Panc1 (cell line): ENCODE measurements around the gene POLA1. TPM values are rescaled to one million over a fixed set of nuclear protein-coding genes. Genes with fewer than 3 reads are reported as not detected.

Source experiments
- ATAC-seq: fragments of 200-7000 bp; cut with Tn5 transposase; 2 replicates; pipeline ENCODE4 v1.9.1; 2020; ENCODE audit warnings: mild to moderate bottlenecking, moderate library complexity
- BruUV-seq: library from RNA; stranded (reverse); fragments of 400-500 nt; replicated peaks from 2 replicates; lab custom pipeline; 2021; lab: Mats Ljungman, UMichigan
- CTCF ChIA-PET: fragments of 300-600 bp; sonication (Branson Sonifier 250); formaldehyde crosslinking; loops from one replicate; lab custom pipeline; 2022; ENCODE audit warnings: antibody characterized with exemption; lab: Charles Lee
- POLR2A ChIA-PET: fragments of 300-600 bp; sonication (Branson Sonifier 250); formaldehyde crosslinking; loops from one replicate; lab custom pipeline; 2022; ENCODE audit warnings: antibody characterized with exemption; lab: Charles Lee
- DNase-seq: peaks from one replicate; pipeline ENCODE4 v3.0.0-alpha.2; 2010; ENCODE audit warnings: low read depth, low spot score
- H3K27ac ChIP-seq: 2 replicates; pipeline ENCODE4 v1.5.1; 2011; ENCODE audit warnings: mild to moderate bottlenecking, low read length, inconsistent platforms
- H3K27me3 ChIP-seq: fragments of 200-500 bp; sonication (Bioruptor generic); 2 replicates; pipeline ENCODE4 v1.6.0; 2014; ENCODE audit warnings: low read length, inconsistent platforms; ENCODE audit not compliant: control insufficient read depth, insufficient read depth
- H3K36me3 ChIP-seq: fragments of 200-500 bp; sonication (Bioruptor generic); 2 replicates; pipeline ENCODE4 v1.5.1; 2014; ENCODE audit warnings: inconsistent platforms, mild to moderate bottlenecking, low read length, moderate library complexity; ENCODE audit not compliant: control insufficient read depth, insufficient read depth
- H3K4me1 ChIP-seq: 2 replicates; pipeline ENCODE4 v1.5.1; 2011; ENCODE audit warnings: inconsistent platforms, mild to moderate bottlenecking, low read length, moderate library complexity; ENCODE audit not compliant: control insufficient read depth, insufficient read depth
- H3K4me3 ChIP-seq, 2 experiments: 2 replicates each; pipeline ENCODE4 v1.5.1; 2011 to 2012; ENCODE audit warnings: low read depth in 2 of 2, low read length in 2 of 2, mild to moderate bottlenecking in 2 of 2, inconsistent platforms in 1 of 2, moderate library complexity in 1 of 2
- H3K9me3 ChIP-seq: fragments of 200-500 bp; sonication (Bioruptor generic); 2 replicates; pipeline ENCODE4 v1.5.1; 2014; ENCODE audit warnings: low read depth, mild to moderate bottlenecking, inconsistent platforms, low read length, moderate library complexity; ENCODE audit not compliant: control insufficient read depth, insufficient read depth
- POLR2AphosphoS5 ChIP-seq: IDR thresholded peaks from 2 replicates; pipeline ENCODE4 v1.6.1; 2012; ENCODE audit warnings: mild to moderate bottlenecking, low read depth, low read length, moderate library complexity
- SIN3A ChIP-seq: IDR thresholded peaks from 2 replicates; pipeline ENCODE4 v1.6.1; 2012; ENCODE audit warnings: low read depth, mild to moderate bottlenecking, low read length, moderate library complexity, borderline replicate concordance; ENCODE audit not compliant: insufficient read depth
- TCF7L2 ChIP-seq: IDR thresholded peaks from 2 replicates; pipeline ENCODE4 v1.6.1; 2011; ENCODE audit warnings: mild to moderate bottlenecking, low read depth, low read length, inconsistent platforms
- in situ Hi-C: cut with HindIII; loops from 2 replicates; pipeline ENCODE4 v1.10.0; 2016; ENCODE audit warnings: low sequenced_read_pairs, low pct_unique_long_range_greater_than_20kb
- intact Hi-C: fragments of 100-400 bp; cut with micrococcal nuclease; formaldehyde crosslinking; loops from one replicate; pipeline ENCODE4 v1.10.0; 2022; ENCODE audit not compliant: unreplicated experiment
- total RNA-seq: library from RNA; stranded (reverse); gene quantifications from one replicate; pipeline ENCODE4 v1.2.1, GENCODE V29; 2021; ENCODE audit not compliant: unreplicated experiment
- TF ChIP-seq, protein P1 (sequence below): fragments of 450-650 bp; IDR thresholded peaks from 2 replicates; pipeline ENCODE4 v1.5.1; 2017; ENCODE audit warnings: mild to moderate bottlenecking
- TF ChIP-seq, protein P2 (sequence below), 2 experiments: IDR thresholded peaks; 2 replicates each; pipeline ENCODE4 v1.6.1; 2011 to 2012; ENCODE audit warnings: low read depth in 2 of 2, control low read depth in 1 of 2, low read length in 1 of 2, mild to moderate bottlenecking in 1 of 2, moderate library complexity in 1 of 2; ENCODE audit not compliant: insufficient read depth in 1 of 2

Gene POLA1
- total RNA-seq, 1 experiment from 2014 or later = 10.5 TPM

DNA sequence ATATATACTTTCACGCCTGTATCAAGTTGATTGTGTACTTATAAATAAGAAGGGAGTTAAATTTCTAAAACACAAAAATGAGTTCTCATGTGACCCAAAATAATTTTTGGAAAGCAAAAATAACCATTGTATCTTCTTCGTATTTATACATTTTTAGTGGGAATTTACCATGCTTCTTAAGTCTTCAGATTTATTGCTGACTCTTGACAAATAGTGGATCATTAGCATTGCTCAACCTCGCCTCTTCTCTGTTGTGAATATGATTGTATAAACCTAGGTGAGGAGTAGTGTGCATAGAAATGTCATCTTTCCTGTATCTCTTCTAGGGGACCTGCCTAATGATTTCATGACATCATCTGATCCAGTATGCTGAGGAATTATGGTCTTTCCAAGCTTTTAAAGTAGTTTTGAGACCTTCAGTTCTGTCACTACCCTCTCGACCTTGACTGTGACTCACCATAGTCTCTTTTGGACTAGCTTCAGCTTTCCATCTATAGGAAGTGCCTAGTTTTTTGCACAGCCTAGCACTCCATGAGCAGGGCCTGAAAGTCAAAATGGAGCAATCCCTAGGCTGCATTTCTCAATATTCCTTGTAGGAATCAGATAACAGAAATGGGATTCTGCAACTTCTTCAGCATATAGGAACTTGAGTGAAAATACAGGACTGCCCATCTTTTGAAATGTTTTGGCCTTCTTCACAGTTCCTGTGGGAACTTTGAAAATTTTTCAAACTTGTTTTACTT lies 164.5 kb downstream of the POLA1 start:
- CTCF ChIA-PET = no interaction called here
- no peak for TF ChIP-seq TCF7L2
- TF ChIP-seq SIN3A = no peak
- TF ChIP-seq, protein P1, sequence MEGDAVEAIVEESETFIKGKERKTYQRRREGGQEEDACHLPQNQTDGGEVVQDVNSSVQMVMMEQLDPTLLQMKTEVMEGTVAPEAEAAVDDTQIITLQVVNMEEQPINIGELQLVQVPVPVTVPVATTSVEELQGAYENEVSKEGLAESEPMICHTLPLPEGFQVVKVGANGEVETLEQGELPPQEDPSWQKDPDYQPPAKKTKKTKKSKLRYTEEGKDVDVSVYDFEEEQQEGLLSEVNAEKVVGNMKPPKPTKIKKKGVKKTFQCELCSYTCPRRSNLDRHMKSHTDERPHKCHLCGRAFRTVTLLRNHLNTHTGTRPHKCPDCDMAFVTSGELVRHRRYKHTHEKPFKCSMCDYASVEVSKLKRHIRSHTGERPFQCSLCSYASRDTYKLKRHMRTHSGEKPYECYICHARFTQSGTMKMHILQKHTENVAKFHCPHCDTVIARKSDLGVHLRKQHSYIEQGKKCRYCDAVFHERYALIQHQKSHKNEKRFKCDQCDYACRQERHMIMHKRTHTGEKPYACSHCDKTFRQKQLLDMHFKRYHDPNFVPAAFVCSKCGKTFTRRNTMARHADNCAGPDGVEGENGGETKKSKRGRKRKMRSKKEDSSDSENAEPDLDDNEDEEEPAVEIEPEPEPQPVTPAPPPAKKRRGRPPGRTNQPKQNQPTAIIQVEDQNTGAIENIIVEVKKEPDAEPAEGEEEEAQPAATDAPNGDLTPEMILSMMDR = no peak
- TF ChIP-seq, protein P2, sequence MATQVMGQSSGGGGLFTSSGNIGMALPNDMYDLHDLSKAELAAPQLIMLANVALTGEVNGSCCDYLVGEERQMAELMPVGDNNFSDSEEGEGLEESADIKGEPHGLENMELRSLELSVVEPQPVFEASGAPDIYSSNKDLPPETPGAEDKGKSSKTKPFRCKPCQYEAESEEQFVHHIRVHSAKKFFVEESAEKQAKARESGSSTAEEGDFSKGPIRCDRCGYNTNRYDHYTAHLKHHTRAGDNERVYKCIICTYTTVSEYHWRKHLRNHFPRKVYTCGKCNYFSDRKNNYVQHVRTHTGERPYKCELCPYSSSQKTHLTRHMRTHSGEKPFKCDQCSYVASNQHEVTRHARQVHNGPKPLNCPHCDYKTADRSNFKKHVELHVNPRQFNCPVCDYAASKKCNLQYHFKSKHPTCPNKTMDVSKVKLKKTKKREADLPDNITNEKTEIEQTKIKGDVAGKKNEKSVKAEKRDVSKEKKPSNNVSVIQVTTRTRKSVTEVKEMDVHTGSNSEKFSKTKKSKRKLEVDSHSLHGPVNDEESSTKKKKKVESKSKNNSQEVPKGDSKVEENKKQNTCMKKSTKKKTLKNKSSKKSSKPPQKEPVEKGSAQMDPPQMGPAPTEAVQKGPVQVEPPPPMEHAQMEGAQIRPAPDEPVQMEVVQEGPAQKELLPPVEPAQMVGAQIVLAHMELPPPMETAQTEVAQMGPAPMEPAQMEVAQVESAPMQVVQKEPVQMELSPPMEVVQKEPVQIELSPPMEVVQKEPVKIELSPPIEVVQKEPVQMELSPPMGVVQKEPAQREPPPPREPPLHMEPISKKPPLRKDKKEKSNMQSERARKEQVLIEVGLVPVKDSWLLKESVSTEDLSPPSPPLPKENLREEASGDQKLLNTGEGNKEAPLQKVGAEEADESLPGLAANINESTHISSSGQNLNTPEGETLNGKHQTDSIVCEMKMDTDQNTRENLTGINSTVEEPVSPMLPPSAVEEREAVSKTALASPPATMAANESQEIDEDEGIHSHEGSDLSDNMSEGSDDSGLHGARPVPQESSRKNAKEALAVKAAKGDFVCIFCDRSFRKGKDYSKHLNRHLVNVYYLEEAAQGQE (IDR thresholded peaks at IDR 0.05; ENCODE audit: insufficient read depth in 1 of 2, low read depth in 2 of 2, low read length in 1 of 2) = no peak
- TF ChIP-seq POLR2AphosphoS5 = no peak
- Histone ChIP-seq H3K27ac (no peak overlapping the region), H3K4me3 (no peak overlapping the region), H3K27me3 (no peaks in the 10 kb centered on the region), H3K36me3 (no peaks in the 10 kb centered on the region), H3K4me1 (no peaks in the 10 kb centered on the region), H3K9me3 (no peaks in the 10 kb centered on the region)
- POLR2A ChIA-PET = no interaction called here
- no TSS peak for BruUV-seq
- ATAC-seq (no peak), DNase-seq (no peak)
- in situ Hi-C loops = no loop called here
- intact Hi-C loops = no loop called here

DNA sequence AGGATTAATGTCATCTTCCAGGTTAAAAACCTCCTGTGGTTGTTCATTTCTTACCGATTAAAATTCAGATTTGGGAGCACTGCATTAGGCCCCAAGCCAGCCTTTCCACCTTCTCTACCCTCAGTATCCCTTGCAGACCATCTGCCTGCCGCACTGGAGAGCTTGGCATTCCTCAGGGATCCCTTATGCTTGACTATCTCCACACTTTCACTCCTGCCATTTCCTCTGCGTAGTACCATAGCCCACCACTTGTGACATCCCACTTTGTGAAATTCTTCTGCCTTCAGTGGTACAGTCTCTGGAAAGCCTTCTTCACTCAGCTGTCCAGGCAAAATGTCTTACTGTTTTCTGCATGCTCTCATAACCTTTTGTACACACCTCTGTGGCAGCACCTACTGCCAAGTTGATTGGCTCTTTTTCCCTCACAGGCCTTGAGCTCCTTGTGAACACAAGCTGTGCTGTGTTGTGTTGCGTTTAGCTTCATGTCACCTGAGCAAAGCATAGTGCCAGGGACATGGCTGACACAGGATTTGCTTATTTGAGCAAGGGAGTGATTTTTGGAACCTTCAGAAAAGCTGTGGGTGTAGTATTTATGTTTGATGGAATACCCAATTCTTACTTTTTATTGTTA lies 165.6 kb downstream of the POLA1 start:
- ChIA-PET CTCF (no interaction called here), POLR2A (no interaction called here)
- TF ChIP-seq POLR2AphosphoS5 (no peak), TCF7L2 (no peak), SIN3A (no peak)
- TF ChIP-seq, protein P1 = no peak
- TF ChIP-seq, protein P2 (IDR thresholded peaks at IDR 0.05; ENCODE audit: insufficient read depth in 1 of 2, low read depth in 2 of 2, low read length in 1 of 2) = no peak
- H3K27ac ChIP-seq = no peak overlapping the region
- H3K27me3 ChIP-seq = no peaks in the 10 kb centered on the region
- H3K4me1 ChIP-seq = no peaks in the 10 kb centered on the region
- no peaks in the 10 kb centered on the region for H3K9me3 ChIP-seq
- DNase-seq = no peak
- in situ Hi-C loops = no loop called here
- BruUV-seq = no TSS peak
- intact Hi-C loops = no loop called here
- no peak for ATAC-seq
- H3K36me3 ChIP-seq = no peaks in the 10 kb centered on the region
- H3K4me3 ChIP-seq = no peak overlapping the region
